KMS-11 (cell line): ENCODE results near the gene CTNND1.

Experiments
- H2AFZ ChIP-seq: fragments of 200-600 bp; sonication (generic); 2 replicates; pipeline ENCODE4 v1.6.1; 2016; ENCODE audit warnings: antibody characterized with exemption, mixed run types, low read depth
- H3K27ac ChIP-seq: fragments of 200-600 bp; sonication (generic); 2 replicates; pipeline ENCODE4 v1.6.1; 2016; ENCODE audit warnings: mild to moderate bottlenecking, mixed run types
- H3K27me3 ChIP-seq: fragments of 200-600 bp; sonication (generic); 2 replicates; pipeline ENCODE4 v1.6.1; 2017; ENCODE audit warnings: mild to moderate bottlenecking, low read depth, mixed run types, moderate library complexity; ENCODE audit not compliant: insufficient read depth
- H3K36me3 ChIP-seq: fragments of 200-600 bp; sonication (generic); 2 replicates; pipeline ENCODE4 v1.6.1; 2017; ENCODE audit warnings: mild to moderate bottlenecking, mixed run types; ENCODE audit not compliant: insufficient read depth
- H3K4me1 ChIP-seq: fragments of 200-600 bp; sonication (generic); 2 replicates; pipeline ENCODE4 v1.6.1; 2016; ENCODE audit warnings: mild to moderate bottlenecking, low read depth, mixed run types; ENCODE audit not compliant: poor library complexity, severe bottlenecking
- H3K4me2 ChIP-seq: fragments of 200-600 bp; sonication (generic); 2 replicates; pipeline ENCODE4 v1.7.0; 2016; ENCODE audit warnings: mild to moderate bottlenecking, mixed run types
- H3K4me3 ChIP-seq: fragments of 200-600 bp; sonication (generic); IDR thresholded peaks from 2 replicates; pipeline ENCODE4 v1.6.1; 2017; ENCODE audit warnings: low read depth, low read length, mixed read lengths; ENCODE audit not compliant: insufficient read depth
- H3K79me2 ChIP-seq: fragments of 200-600 bp; sonication (generic); 2 replicates; pipeline ENCODE4 v1.6.1; 2016; ENCODE audit warnings: low read depth, mixed run types; ENCODE audit not compliant: insufficient read depth
- H3K9ac ChIP-seq: fragments of 200-600 bp; sonication (generic); 2 replicates; pipeline ENCODE4 v1.6.1; 2016; ENCODE audit warnings: mild to moderate bottlenecking, mixed run types
- H4K20me1 ChIP-seq: fragments of 200-600 bp; sonication (generic); 2 replicates; pipeline ENCODE4 v1.6.1; 2016; ENCODE audit warnings: mild to moderate bottlenecking, mixed run types; ENCODE audit not compliant: insufficient read depth
- TF ChIP-seq, protein P1 (sequence below): fragments of 200-600 bp; sonication (generic); conservative IDR thresholded peaks from 2 replicates; pipeline ENCODE4 v1.6.1; 2017; ENCODE audit warnings: low read depth, mild to moderate bottlenecking, antibody characterized with exemption, low read length, moderate library complexity, mixed read lengths

Gene CTNND1

DNA sequence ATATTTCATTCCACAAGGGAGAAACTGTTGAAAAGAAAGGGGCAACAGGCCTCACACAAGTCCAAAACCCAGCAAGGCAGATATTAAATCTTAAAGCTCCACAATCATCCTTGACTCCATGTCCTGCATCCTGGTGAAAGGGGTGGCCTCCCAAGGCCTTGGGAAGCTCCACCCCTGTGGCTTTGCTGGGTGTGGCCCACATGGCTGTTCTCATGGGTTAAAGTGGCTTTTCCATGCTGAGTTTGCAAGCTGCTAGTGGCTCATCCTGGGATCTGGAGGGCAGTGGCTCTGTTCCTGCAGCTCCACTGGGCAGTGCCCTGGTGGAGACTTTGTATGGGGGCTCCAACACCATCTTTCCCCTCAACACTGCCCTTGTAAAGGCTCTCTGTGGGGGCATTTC lies 106.4 kb downstream of the CTNND1 start:
- TF ChIP-seq, protein P1, sequence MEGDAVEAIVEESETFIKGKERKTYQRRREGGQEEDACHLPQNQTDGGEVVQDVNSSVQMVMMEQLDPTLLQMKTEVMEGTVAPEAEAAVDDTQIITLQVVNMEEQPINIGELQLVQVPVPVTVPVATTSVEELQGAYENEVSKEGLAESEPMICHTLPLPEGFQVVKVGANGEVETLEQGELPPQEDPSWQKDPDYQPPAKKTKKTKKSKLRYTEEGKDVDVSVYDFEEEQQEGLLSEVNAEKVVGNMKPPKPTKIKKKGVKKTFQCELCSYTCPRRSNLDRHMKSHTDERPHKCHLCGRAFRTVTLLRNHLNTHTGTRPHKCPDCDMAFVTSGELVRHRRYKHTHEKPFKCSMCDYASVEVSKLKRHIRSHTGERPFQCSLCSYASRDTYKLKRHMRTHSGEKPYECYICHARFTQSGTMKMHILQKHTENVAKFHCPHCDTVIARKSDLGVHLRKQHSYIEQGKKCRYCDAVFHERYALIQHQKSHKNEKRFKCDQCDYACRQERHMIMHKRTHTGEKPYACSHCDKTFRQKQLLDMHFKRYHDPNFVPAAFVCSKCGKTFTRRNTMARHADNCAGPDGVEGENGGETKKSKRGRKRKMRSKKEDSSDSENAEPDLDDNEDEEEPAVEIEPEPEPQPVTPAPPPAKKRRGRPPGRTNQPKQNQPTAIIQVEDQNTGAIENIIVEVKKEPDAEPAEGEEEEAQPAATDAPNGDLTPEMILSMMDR: no peak
- Histone ChIP-seq H3K4me2 (no peak overlapping the region), H3K79me2 (no peaks in the 10 kb centered on the region), H3K4me3 (no peak overlapping the region), H3K27ac (no peak overlapping the region), H3K4me1 (no peaks in the 10 kb centered on the region), H2AFZ (no peak overlapping the region), H3K9ac (no peak overlapping the region), H3K36me3 (no peaks in the 10 kb centered on the region), H4K20me1 (no peaks in the 10 kb centered on the region), H3K27me3 (no peaks in the 10 kb centered on the region)

DNA sequence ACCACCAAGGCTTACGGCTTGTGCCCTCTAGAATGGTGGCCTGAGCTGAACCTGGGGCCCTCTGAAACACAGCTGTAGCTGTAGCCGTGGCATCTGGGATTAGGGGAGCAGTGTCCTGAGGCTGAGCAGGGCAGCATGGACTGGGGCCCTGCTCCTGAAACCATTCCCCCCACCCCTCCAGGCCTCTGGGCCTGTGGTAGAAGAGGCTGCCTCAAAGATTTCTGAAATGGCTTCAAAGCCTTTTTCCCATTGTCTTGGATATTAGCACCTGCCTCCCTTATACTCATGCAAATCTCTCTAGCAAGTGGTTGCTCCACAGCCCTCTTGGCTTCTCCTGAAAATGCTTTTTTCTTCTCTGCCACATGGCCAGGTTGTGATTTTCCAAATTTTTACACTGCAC lies 106.9 kb downstream of the CTNND1 start:
- Histone ChIP-seq H3K9ac (no peak overlapping the region), H3K27me3 (no peaks in the 10 kb centered on the region), H4K20me1 (no peaks in the 10 kb centered on the region), H3K36me3 (no peaks in the 10 kb centered on the region), H3K4me1 (no peaks in the 10 kb centered on the region), H3K4me2 (no peak overlapping the region), H2AFZ (no peak overlapping the region), H3K27ac (no peak overlapping the region), H3K79me2 (no peaks in the 10 kb centered on the region), H3K4me3 (no peak overlapping the region)
- TF ChIP-seq, protein P1: no peak
